ENCODE measurements around the gene CASZ1. TPM values are rescaled to one million over a fixed set of nuclear protein-coding genes. Genes with fewer than 3 reads are reported as not detected.

Gene CASZ1
- total and polyA plus RNA-seq, 12 donors, result 2.5 to 35.2 (median 7.0) TPM

DNA sequence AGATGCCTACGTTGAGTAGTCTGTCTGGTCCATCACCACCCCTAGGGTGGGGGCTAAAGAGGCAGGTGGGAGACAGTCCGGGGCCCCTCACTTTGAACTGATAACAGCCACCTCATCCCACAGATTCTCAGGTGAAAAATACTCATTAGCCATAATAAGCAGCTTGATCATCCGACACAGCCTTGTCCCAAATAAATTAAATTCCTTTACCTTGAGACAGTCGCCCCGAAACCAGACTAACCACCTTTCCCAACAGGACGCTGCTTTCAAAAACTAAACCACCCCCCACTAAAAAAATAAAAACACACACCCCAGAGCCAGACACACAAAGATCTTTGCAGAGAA lies 103.3 kb downstream of the CASZ1 start:
- Histone ChIP-seq H3K4me1 (replicated peaks in 1 of 2) (peaks cover 10 to 31% of the 10 kb centered on the region in 2 donors), H3K36me3 (replicated peaks in 1 of 2) (no peaks in the 10 kb centered on the region), H3K9me3 (replicated peaks in 1 of 3) (no peaks in the 10 kb centered on the region), H3K27me3 (no peaks in the 10 kb centered on the region), H3K27ac (peak overlapping the region in 1 of 5 donors; percentile 76), H3K4me3 (peak overlapping the region in 1 of 4 donors; percentile 85)
- 53 to 82% (median 71%) methylated on average over 6 of the region's 6 CpGs for WGBS, 4 donors
- no peak for DNase-seq
- intact Hi-C loops (cut with DNase I), result loop anchor here in 1 of 2 donors (10.0 kb wide), 1 partner anchor 158 kb away; no protein-coding TSS in a partner anchor
- TF ChIP-seq, protein P1, sequence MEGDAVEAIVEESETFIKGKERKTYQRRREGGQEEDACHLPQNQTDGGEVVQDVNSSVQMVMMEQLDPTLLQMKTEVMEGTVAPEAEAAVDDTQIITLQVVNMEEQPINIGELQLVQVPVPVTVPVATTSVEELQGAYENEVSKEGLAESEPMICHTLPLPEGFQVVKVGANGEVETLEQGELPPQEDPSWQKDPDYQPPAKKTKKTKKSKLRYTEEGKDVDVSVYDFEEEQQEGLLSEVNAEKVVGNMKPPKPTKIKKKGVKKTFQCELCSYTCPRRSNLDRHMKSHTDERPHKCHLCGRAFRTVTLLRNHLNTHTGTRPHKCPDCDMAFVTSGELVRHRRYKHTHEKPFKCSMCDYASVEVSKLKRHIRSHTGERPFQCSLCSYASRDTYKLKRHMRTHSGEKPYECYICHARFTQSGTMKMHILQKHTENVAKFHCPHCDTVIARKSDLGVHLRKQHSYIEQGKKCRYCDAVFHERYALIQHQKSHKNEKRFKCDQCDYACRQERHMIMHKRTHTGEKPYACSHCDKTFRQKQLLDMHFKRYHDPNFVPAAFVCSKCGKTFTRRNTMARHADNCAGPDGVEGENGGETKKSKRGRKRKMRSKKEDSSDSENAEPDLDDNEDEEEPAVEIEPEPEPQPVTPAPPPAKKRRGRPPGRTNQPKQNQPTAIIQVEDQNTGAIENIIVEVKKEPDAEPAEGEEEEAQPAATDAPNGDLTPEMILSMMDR (IDR thresholded peaks at IDR 0.05), result no peak
- no peak for TF ChIP-seq POLR2A (IDR thresholded peaks at IDR 0.05)

DNA sequence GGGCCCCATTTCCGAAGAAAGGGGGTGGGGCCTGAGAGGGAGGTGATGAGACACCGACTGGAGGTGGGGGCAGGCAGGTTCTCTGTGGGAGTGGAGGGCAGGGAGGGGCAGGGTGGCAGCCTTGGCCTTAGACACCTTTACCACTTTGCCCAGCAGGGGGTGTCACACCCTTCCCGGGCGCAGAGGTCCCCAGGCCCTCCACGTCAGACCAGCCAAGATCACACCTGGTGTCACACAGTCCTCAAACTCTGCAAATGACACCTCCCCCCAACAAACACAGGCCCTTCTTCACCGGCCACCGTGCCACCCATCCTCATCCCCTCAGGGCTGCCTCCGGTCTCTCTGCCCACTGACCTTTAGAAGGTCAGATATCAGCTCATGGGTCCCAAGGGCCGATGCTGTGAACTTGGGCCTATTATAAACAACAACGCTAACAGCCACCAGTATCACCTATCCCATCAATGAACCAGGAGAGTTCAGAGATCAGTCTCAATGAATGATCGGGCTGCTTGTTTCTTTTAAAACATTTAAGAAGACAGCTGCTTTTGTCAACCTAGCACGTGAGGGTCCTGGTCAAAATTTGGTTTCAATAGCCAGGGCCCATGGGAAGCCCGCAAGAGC lies 103.9 kb downstream of the CASZ1 start:
- Histone ChIP-seq H3K4me3 (no peak overlapping the region), H3K9me3 (replicated peaks in 1 of 3) (no peaks in the 10 kb centered on the region), H3K27ac (no peak overlapping the region), H3K27me3 (no peaks in the 10 kb centered on the region), H3K36me3 (replicated peaks in 1 of 2) (no peaks in the 10 kb centered on the region), H3K4me1 (replicated peaks in 1 of 2) (peaks cover 10 to 37% of the 10 kb centered on the region in 2 donors)
- peak in 1 of 7 donors; percentile 73 for DNase-seq
- intact Hi-C loops (cut with DNase I), result loop anchor here in 1 of 2 donors (10.0 kb wide), 1 partner anchor 158 kb away; no protein-coding TSS in a partner anchor
- TF ChIP-seq, protein P1 (IDR thresholded peaks at IDR 0.05), result peak in 3 of 6 experiments; percentile 4 to 19 (median 18)
- TF ChIP-seq POLR2A (IDR thresholded peaks at IDR 0.05), result no peak
- WGBS, 4 donors, result 68 to 82% (median 72%) methylated on average over 11 to 13 of the region's 13 CpGs

- WGBS, 4 donors, result 67 to 81% (median 72%) methylated on average over 1 of the region's 1 CpG
- H3K4me3 ChIP-seq, result no peak overlapping the region
- peaks cover 10 to 44% of the 10 kb centered on the region in 2 donors for H3K4me1 ChIP-seq (replicated peaks in 1 of 2)
- intact Hi-C loops (cut with DNase I), result loop anchor here in 1 of 2 donors (10.0 kb wide), 1 partner anchor 157 kb away; no protein-coding TSS in a partner anchor
- H3K27ac ChIP-seq, result no peak overlapping the region
- TF ChIP-seq POLR2A (IDR thresholded peaks at IDR 0.05), result no peak
- TF ChIP-seq, protein P1 (IDR thresholded peaks at IDR 0.05), result no peak
- H3K27me3 ChIP-seq, result no peaks in the 10 kb centered on the region
- no peak for DNase-seq
- no peaks in the 10 kb centered on the region for H3K36me3 ChIP-seq (replicated peaks in 1 of 2)
- no peaks in the 10 kb centered on the region for H3K9me3 ChIP-seq (replicated peaks in 1 of 3)
These were observed 104.7 kb downstream of the CASZ1 start for GRCh38 chr1:10691740-10692125.

- Histone ChIP-seq H3K4me3 (no peak overlapping the region), H3K4me1 (replicated peaks in 1 of 2) (peaks cover 11 to 44% of the 10 kb centered on the region in 2 donors), H3K9me3 (replicated peaks in 1 of 3) (no peaks in the 10 kb centered on the region), H3K27ac (no peak overlapping the region), H3K36me3 (replicated peaks in 1 of 2) (no peaks in the 10 kb centered on the region), H3K27me3 (no peaks in the 10 kb centered on the region)
- WGBS, 4 donors, result 91 to 96% (median 95%) methylated on average over 9 to 17 of the region's 17 CpGs
- DNase-seq, result no peak
- intact Hi-C loops (cut with DNase I), result loop anchor here in 1 of 2 donors (10.0 kb wide), 1 partner anchor 156 kb away; no protein-coding TSS in a partner anchor
- TF ChIP-seq POLR2A (IDR thresholded peaks at IDR 0.05), result no peak
- TF ChIP-seq, protein P1 (IDR thresholded peaks at IDR 0.05), result no peak
These were observed 105.2 kb downstream of the CASZ1 start for GRCh38 chr1:10691075-10691739.

Data from adrenal gland (tissue), 12 donors.